ENCODE measurements around the gene ITPKB. TPM values are rescaled to one million over a fixed set of nuclear protein-coding genes. Genes with fewer than 3 reads are reported as not detected.

The ITPKB gene
- total RNA-seq, 1 donor from 2014 or later: 44.1 TPM

DNA sequence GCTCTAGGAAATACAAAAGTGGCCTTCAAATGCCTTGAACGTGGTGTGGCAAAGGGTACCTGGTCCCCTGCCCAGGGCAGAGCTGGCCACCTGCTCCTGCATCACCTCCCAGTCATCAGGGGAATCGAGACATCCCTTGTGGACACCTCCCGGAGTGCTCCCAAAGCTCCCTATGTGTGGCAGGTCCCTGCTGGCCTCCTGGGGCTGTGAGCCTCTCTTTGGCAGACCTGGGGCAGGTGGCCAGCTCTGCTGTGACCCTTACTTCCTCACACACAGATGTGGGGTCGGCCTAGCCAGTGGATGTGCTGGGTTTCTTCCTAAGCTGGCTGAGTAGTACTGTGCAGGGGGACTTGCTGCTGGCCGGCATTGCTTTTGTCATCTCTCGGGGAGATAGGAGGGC is 86.5 kb downstream of the ITPKB start:
- ATAC-seq: no peak
- TF ChIP-seq CTCF (IDR thresholded peaks at IDR 0.05): no peak
- intact Hi-C loops (cut with DNase I): no loop called here
- Histone ChIP-seq H3K27ac (no peak overlapping the region), H3K9me3 (no peaks in the 10 kb centered on the region), H3K36me3 (peaks cover 11% of the 10 kb centered on the region), H3K4me3 (no peak overlapping the region), H3K27me3 (no peaks in the 10 kb centered on the region), H3K4me1 (peaks cover 62% of the 10 kb centered on the region)
- no peak for DNase-seq

DNA sequence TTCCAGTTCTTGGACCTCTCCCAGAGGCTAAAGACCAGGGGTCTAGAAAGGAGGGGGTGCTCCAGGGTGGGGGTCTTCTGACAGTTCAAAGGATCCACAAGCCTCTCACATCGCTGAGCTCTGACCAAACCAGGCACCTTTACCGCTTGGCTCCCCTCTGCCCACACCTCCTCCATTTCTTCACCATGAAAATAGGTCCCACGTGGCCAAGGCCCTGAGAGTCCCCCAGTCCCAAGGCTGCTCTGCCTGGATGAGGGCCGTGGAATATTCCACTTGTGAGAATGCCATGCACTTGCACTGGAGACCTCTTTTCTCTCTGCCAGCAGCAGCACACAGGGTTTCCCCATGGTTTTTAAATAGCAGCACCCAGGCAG is 87.4 kb downstream of the ITPKB start:
- no peak for TF ChIP-seq CTCF (IDR thresholded peaks at IDR 0.05)
- Histone ChIP-seq H3K36me3 (peaks cover 20% of the 10 kb centered on the region), H3K9me3 (no peaks in the 10 kb centered on the region), H3K4me1 (peaks cover 53% of the 10 kb centered on the region), H3K4me3 (no peak overlapping the region), H3K27ac (no peak overlapping the region), H3K27me3 (no peaks in the 10 kb centered on the region)
- DNase-seq: no peak
- ATAC-seq: no peak
- intact Hi-C loops (cut with DNase I): no loop called here

- Histone ChIP-seq H3K4me3 (no peak overlapping the region), H3K9me3 (no peaks in the 10 kb centered on the region), H3K27ac (no peak overlapping the region), H3K27me3 (no peaks in the 10 kb centered on the region), H3K4me1 (peaks cover 47% of the 10 kb centered on the region), H3K36me3 (peaks cover 24% of the 10 kb centered on the region)
- TF ChIP-seq CTCF (IDR thresholded peaks at IDR 0.05): no peak
- ATAC-seq (no peak), DNase-seq (no peak)
- intact Hi-C loops (cut with DNase I): no loop called here
Observed at GRCh38 chr1:226651041-226651731, 87.9 kb downstream of the ITPKB start.

GRCh38 chr1:226650236-226650841 is 88.7 kb downstream of the ITPKB start:
- intact Hi-C loops (cut with DNase I): no loop called here
- H3K27ac ChIP-seq: no peak overlapping the region
- H3K4me1 ChIP-seq: peaks cover 39% of the 10 kb centered on the region
- peak; percentile 11 for ATAC-seq
- no peaks in the 10 kb centered on the region for H3K27me3 ChIP-seq
- no peak for DNase-seq
- TF ChIP-seq CTCF (IDR thresholded peaks at IDR 0.05): no peak
- H3K4me3 ChIP-seq: no peak overlapping the region
- H3K36me3 ChIP-seq: peaks cover 28% of the 10 kb centered on the region
- no peaks in the 10 kb centered on the region for H3K9me3 ChIP-seq

GRCh38 chr1:226649780-226650179 is 89.3 kb downstream of the ITPKB start:
- H3K9me3 ChIP-seq: no peaks in the 10 kb centered on the region
- no peaks in the 10 kb centered on the region for H3K27me3 ChIP-seq
- H3K4me3 ChIP-seq: no peak overlapping the region
- H3K4me1 ChIP-seq: peaks cover 33% of the 10 kb centered on the region
- TF ChIP-seq CTCF (IDR thresholded peaks at IDR 0.05): peak; percentile 9
- intact Hi-C loops (cut with DNase I): no loop called here
- no peak overlapping the region for H3K27ac ChIP-seq
- H3K36me3 ChIP-seq: peaks cover 32% of the 10 kb centered on the region
- DNase-seq (no peak), ATAC-seq (no peak)
